Measurements from ENCODE around the gene KBTBD13. TPM values are rescaled to one million over a fixed set of nuclear protein-coding genes. Genes with fewer than 3 reads are reported as not detected.

KBTBD13 gene
- total RNA-seq, 1 experiment from 2014 or later = not detected

DNA sequence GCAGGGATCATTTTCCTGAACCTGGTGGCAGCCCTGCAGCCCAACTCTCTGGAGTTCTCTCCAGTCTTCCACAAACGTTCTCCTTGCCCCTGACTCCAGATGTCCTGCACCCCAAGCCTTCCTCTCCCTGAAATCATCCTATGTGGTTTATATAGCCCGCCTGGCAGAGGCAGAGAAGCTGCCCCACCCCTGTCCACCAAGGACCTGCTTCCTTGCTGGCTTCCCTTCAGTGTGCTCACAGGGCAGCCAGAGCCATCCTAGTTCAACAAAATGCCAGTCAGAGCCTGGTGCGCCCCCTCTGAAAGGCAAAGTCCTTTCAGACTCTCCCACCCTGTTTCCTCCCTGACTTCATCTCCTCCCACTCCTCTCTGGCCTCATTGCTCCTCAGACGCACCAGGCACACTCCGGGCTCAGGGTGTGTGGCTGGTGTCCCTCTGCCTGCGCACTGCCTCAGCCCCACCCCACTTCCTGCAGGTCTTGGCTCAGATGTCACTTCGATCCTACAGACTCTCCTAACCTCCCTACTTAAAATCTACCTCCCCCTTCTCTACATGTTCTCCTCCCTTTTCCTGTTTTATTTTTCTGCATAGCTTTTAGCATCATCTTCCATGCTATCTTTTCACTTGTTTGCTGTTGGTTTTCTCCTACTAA, 5.9 kb downstream of the KBTBD13 start:
- H3K27me3 Mint-ChIP-seq (ENCODE audit: insufficient read depth, unreplicated experiment) = peaks cover 38% of the 10 kb centered on the region
- no peak for DNase-seq (ENCODE audit: unreplicated experiment)

DNA sequence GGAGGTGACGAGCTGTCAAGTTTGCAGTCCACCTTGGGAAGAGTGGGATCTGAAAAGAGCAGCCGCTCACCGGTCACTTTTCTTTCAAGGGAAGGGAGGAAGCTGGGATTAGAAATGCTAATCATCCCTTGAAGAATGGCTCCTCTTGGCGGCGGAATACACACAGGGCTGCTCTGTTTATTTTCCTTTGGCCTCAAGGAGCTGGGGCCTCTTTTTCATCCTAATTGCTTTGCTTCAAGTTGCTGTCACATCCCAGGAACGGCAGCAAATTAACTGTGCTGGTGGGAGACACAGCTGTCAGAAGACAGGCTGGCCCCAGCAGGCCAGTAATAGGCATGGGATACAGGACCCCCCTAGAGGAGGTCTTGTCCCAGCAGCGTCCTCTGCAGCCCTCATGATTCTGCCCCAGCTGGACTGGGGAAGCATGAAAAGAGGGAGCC, 6.7 kb downstream of the KBTBD13 start:
- Mint-ChIP-seq H3K27ac (ENCODE audit: low read depth, unreplicated experiment) (no peak overlapping the region), H3K9me3 (ENCODE audit: unreplicated experiment) (no peaks in the 10 kb centered on the region), H3K4me1 (ENCODE audit: insufficient read depth, unreplicated experiment) (peaks cover 7% of the 10 kb centered on the region), H3K36me3 (ENCODE audit: insufficient read depth, unreplicated experiment) (no peaks in the 10 kb centered on the region), H3K4me3 (ENCODE audit: unreplicated experiment) (no peak overlapping the region), H3K27me3 (ENCODE audit: insufficient read depth, unreplicated experiment) (peaks cover 38% of the 10 kb centered on the region)
- ChIA-PET POLR2A (interaction anchor here (0.7 kb wide), 3 partner anchors 9 to 382 kb away, joined by 3 to 4 read pairs (median 3); no protein-coding TSS in a partner anchor), CTCF (interaction anchor here (1.2 to 1.3 kb wide), 2 partner anchors 14 to 28 kb away, joined by 4 to 5 read pairs; no protein-coding TSS in a partner anchor)
- intact Hi-C loops (cut with micrococcal nuclease) = loop anchor here (1.0 kb wide), 2 partner anchors 29 to 50 kb away; no protein-coding TSS in a partner anchor
- no peak for TF ChIP-seq CTCF (IDR thresholded peaks at IDR 0.05; ENCODE audit: unreplicated experiment)
- BruUV-seq (replicated peaks) = no TSS peak
- no peak for DNase-seq (ENCODE audit: unreplicated experiment)

More for the DNA sequence above, 5.9 kb downstream of the KBTBD13 start:
- BruUV-seq (replicated peaks) = no TSS peak
- intact Hi-C loops (cut with micrococcal nuclease) = no loop called here
- peaks cover 7% of the 10 kb centered on the region for H3K4me1 Mint-ChIP-seq (ENCODE audit: insufficient read depth, unreplicated experiment)
- H3K27ac Mint-ChIP-seq (ENCODE audit: low read depth, unreplicated experiment) = no peak overlapping the region
- ChIA-PET POLR2A (interaction anchor here (0.7 to 1.2 kb wide), 4 partner anchors 10 to 381 kb away, joined by 3 to 4 read pairs (median 3); no protein-coding TSS in a partner anchor), CTCF (interaction anchor here (1.2 to 1.3 kb wide), 2 partner anchors 14 to 28 kb away, joined by 4 to 5 read pairs; no protein-coding TSS in a partner anchor)
- no peak for TF ChIP-seq CTCF (IDR thresholded peaks at IDR 0.05; ENCODE audit: unreplicated experiment)
- H3K9me3 Mint-ChIP-seq (ENCODE audit: unreplicated experiment) = no peaks in the 10 kb centered on the region
- H3K36me3 Mint-ChIP-seq (ENCODE audit: insufficient read depth, unreplicated experiment) = no peaks in the 10 kb centered on the region
- H3K4me3 Mint-ChIP-seq (ENCODE audit: unreplicated experiment) = no peak overlapping the region

GRCh38 chr15:65084500-65085206, 8.1 kb downstream of the KBTBD13 start:
- Mint-ChIP-seq H3K4me3 (ENCODE audit: unreplicated experiment) (no peak overlapping the region), H3K27me3 (ENCODE audit: insufficient read depth, unreplicated experiment) (peaks cover 38% of the 10 kb centered on the region), H3K27ac (ENCODE audit: low read depth, unreplicated experiment) (no peak overlapping the region), H3K9me3 (ENCODE audit: unreplicated experiment) (no peaks in the 10 kb centered on the region), H3K36me3 (ENCODE audit: insufficient read depth, unreplicated experiment) (no peaks in the 10 kb centered on the region), H3K4me1 (ENCODE audit: insufficient read depth, unreplicated experiment) (peaks cover 7% of the 10 kb centered on the region)
- POLR2A ChIA-PET = interaction anchor here (0.9 kb wide), 1 partner anchor 14 kb away, joined by 3 read pairs; no protein-coding TSS in a partner anchor
- no peak for DNase-seq (ENCODE audit: unreplicated experiment)
- TF ChIP-seq CTCF (IDR thresholded peaks at IDR 0.05; ENCODE audit: unreplicated experiment) = no peak
- intact Hi-C loops (cut with micrococcal nuclease) = no loop called here
- CTCF ChIA-PET = interaction anchor here (0.5 to 4.0 kb wide), 10 partner anchors 16 to 397 kb away, joined by 3 to 22 read pairs (median 3); partner anchors contain the start of gene RASL12
- BruUV-seq (replicated peaks) = no TSS peak

GRCh38 chr15:65085207-65085753, 8.7 kb downstream of the KBTBD13 start:
- BruUV-seq (replicated peaks) = no TSS peak
- H3K27me3 Mint-ChIP-seq (ENCODE audit: insufficient read depth, unreplicated experiment) = peaks cover 38% of the 10 kb centered on the region

More at GRCh38 chr15:65085207-65085753, 8.7 kb downstream of the KBTBD13 start:
- ChIA-PET CTCF (interaction anchor here (0.6 to 4.0 kb wide), 8 partner anchors 16 to 396 kb away, joined by 3 to 22 read pairs (median 3); partner anchors contain the start of gene RASL12), POLR2A (no interaction called here)
- DNase-seq (ENCODE audit: unreplicated experiment) = no peak
- TF ChIP-seq CTCF (IDR thresholded peaks at IDR 0.05; ENCODE audit: unreplicated experiment) = no peak
- Mint-ChIP-seq H3K9me3 (ENCODE audit: unreplicated experiment) (no peaks in the 10 kb centered on the region), H3K4me1 (ENCODE audit: insufficient read depth, unreplicated experiment) (peaks cover 7% of the 10 kb centered on the region), H3K27ac (ENCODE audit: low read depth, unreplicated experiment) (no peak overlapping the region), H3K4me3 (ENCODE audit: unreplicated experiment) (no peak overlapping the region), H3K36me3 (ENCODE audit: insufficient read depth, unreplicated experiment) (no peaks in the 10 kb centered on the region)
- intact Hi-C loops (cut with micrococcal nuclease) = no loop called here
